GM21717 (cell line): ENCODE results near the gene GPR137.
"Not testable (repeated sequence)": the region's sequence is repeated elsewhere in the genome, so short reads cannot be mapped to it uniquely, and the experiment has no call there.

Experiments used
- ATAC-seq: cut with Tn5 transposase; IDR thresholded peaks from one replicate; pipeline ENCODE4 v1.9.1; 2021; ENCODE audit warnings: mild to moderate bottlenecking, moderate library complexity; ENCODE audit not compliant: unreplicated experiment

Gene GPR137

DNA sequence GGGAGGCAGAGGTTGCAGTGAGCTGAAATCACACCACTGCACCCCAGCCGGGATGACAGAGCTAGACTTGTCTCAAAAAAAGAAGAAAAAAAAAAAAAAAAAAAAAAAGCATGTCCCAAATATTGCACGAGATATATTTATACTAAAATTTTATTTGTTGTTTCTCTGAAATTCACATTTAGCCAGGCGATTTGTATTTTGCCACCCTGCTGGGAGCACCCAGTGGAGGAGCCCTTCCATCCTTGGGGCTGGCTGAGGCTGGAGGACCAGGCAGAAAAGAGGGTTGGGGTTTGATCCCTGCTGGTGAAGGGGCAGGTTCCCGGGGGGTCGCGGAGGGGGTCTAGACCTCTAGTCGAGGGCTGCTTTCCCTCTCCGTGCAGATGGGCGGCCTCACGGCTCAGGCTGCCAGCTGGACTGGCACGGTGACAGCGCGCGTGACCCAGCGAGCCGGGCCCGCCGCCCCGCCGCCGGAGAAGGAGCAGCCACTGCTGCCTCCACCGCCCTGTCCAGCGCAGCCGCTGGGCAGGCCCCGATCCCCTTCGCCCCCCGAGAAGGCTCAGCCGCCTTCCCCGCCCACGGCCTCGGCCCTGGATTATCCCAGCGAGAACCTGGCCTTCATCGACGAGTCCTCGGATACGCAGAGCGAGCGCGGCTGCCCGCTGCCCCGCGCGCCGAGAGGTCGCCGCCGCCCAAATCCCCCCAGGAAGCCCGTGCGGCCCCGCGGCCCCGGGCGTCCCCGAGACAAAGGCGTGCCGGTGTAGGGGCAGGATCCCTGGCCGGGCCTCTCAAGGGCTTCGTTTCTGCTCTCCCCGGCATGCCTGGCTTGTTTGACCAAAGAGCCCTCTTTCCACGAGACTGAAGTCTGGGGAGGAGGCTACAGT, 13.6 kb downstream of the GPR137 start:
- no peak for ATAC-seq

DNA sequence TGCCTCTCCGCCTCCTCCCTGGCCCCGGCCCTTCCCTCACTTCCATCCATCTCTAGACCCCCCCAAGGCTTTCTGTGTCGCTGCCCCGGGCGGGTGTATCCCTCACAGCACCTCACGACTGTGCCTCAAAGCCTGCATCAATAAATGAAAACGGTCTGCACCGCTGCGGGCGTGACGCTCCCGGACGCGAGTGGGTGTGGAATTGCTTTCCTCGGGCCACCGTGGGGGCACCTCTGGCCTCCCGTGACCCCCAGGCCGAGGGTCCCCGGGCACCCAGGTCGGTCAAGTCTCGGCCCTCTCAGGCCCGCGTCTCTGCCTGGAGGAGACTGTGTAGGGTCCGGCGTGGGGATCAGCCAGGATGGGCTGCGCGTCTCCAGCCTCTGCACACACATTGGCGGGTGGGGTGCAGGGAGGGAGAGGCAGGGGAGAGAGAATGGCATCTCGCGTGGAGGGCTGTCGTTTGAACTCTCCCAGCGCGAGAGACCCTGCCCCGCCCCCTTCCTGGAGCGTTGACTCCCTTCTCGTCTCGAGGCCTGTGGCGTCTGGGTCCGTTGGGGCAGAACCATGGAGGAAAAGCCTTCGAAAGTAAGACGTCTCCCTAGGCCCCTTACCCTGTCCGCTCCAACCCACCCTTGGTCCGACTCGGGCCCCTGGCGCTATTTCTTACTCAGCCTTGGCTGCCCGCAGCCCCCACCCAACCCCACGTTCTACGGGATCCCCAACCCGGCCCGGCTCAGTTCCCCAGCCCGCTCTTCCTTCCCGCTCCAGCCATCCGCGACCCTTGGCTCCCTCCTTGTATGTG, 14.4 kb downstream of the GPR137 start, which contains the start of gene CATSPERZ:
TSS of gene CATSPERZ (plus strand) at position 512 of the 802 bp plus-strand sequence. CDS start at position 565, 53 bp downstream.
- ATAC-seq = no peak

DNA sequence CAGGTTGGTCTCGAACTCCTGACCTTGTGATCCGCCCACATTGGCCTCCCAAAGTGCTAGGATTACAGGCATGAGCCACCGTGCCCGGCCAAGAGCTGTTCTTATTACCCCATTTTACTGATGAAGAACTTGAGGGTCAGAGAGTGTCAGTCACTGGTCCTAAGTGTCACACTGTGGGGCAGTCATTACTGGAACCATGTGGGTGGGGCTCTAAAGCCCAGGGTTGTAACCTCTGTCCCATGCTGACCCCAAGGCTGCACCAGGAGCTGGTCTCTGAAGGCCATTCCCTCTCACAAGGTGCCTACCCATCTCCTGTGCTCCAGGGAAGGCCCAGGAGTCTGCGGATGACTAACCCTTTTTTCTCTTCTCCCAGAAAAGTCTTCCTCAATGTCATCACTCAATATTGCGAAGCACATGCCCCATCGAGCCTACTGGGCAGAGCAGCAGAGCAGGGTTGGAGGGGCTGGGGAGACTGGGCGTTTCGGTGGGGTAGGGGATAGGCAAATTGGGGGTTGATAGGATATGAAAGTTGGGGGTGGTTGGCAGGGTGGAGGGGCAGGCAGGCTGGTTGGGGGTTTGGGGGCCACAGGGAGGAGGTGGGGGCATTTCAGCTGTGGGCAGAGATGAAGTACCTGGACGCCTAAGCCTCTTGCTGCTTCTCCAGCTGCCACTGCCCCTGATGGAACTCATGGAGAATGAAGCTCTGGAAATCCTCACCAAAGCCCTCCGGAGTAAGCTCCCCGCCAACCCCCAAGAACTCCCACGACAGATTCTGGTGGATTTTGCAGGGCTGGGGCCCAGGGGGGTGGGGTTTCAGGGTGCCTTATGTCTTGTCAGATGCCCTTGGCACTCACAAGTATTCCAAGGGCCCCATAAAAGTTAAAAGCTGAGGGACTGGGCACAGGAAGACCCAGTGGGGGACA, 17.7 kb downstream of the GPR137 start:
- ATAC-seq = no peak

DNA sequence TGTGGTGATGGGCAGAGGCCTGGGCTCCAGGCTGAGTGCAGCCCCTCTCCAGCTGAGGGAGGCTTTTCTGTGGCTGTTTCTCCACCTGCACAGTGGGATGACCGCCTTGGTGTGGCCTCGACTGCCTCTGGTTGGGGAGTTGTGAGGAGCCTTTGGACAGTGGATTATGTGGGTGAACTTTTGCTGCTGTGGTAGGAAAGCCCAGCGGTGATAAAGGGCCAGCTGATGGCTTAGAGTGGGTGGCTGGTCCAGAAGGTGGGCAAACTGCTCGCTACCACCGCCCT, 18.3 kb downstream of the GPR137 start:
- no peak for ATAC-seq

- peak; percentile 30 for ATAC-seq
Measured at GRCh38 chr11:64304316-64305072, 18.8 kb downstream of the GPR137 start.

GRCh38 chr11:64305075-64305690, 19.5 kb downstream of the GPR137 start, which contains the start of gene ESRRA:
TSS of gene ESRRA (plus strand) at chr11:64305524. CDS start at chr11:64307180, 1,656 bp downstream.
- ATAC-seq = peak; percentile 58

- ATAC-seq = peak; percentile 27
Measured at GRCh38 chr11:64305691-64306562, 20.3 kb downstream of the GPR137 start.

GRCh38 chr11:64306563-64306875, 20.9 kb downstream of the GPR137 start:
- ATAC-seq = no peak

- ATAC-seq = no peak
Measured at GRCh38 chr11:64306876-64307622, 21.4 kb downstream of the GPR137 start.

DNA sequence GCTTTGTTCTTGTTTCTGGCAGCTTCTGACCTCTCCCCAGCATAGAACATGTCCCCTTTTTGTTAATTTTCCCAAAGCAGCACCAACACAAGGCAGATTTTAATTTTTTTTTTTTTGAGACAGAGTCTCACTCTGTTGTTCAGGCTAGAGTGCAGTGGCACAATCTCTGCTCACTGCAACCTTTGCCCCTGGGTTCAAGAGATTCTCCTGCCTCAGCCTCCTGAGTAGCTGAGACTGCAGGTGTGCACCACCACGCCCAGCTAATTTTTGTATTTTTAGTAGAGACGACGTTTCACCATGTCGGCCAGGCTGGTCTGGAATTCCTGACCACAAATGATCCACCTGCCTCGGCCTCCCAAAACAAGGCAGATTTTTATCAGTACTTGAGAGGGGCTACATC, 22.1 kb downstream of the GPR137 start:
- not testable (repeated sequence) for ATAC-seq

DNA sequence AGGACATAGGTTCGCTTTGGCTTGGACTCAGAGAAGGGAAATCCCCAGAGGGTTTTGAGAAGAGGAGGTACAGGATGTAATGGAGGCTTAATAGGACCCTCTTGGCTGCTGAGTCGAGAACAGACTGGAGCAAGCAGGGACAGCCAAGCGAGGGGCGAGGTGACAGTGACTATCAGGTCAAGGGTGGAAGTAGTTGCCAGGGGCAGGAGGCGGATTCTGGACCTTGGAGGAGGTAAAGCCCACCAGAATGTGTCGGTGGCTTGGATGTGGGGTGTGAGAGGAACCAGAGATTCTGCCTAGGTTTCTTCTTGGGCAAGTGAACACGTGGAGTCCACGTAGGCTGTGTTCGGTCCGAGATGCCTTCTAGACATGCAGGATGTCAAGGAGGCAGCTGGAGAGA, 27.3 kb downstream of the GPR137 start:
- no peak for ATAC-seq

- no peak for ATAC-seq
Measured at GRCh38 chr11:64313491-64314145, 28.0 kb downstream of the GPR137 start.

- ATAC-seq = no peak
Measured at GRCh38 chr11:64314146-64314804, 28.6 kb downstream of the GPR137 start.

GRCh38 chr11:64314805-64315561, 29.3 kb downstream of the GPR137 start:
- no peak for ATAC-seq

DNA sequence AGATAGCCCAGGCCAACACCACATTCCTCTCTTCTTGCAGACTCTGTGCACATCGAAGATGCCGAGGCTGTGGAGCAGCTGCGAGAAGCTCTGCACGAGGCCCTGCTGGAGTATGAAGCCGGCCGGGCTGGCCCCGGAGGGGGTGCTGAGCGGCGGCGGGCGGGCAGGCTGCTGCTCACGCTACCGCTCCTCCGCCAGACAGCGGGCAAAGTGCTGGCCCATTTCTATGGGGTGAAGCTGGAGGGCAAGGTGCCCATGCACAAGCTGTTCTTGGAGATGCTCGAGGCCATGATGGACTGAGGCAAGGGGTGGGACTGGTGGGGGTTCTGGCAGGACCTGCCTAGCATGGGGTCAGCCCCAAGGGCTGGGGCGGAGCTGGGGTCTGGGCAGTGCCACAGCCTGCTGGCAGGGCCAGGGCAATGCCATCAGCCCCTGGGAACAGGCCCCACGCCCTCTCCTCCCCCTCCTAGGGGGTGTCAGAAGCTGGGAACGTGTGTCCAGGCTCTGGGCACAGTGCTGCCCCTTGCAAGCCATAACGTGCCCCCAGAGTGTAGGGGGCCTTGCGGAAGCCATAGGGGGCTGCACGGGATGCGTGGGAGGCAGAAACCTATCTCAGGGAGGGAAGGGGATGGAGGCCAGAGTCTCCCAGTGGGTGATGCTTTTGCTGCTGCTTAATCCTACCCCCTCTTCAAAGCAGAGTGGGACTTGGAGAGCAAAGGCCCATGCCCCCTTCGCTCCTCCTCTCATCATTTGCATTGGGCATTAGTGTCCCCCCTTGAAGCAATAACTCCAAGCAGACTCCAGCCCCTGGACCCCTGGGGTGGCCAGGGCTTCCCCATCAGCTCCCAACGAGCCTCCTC, 30.2 kb downstream of the GPR137 start:
- not testable (repeated sequence) for ATAC-seq
